ENCODE results near the gene ENTR1.

The ENTR1 gene

DNA sequence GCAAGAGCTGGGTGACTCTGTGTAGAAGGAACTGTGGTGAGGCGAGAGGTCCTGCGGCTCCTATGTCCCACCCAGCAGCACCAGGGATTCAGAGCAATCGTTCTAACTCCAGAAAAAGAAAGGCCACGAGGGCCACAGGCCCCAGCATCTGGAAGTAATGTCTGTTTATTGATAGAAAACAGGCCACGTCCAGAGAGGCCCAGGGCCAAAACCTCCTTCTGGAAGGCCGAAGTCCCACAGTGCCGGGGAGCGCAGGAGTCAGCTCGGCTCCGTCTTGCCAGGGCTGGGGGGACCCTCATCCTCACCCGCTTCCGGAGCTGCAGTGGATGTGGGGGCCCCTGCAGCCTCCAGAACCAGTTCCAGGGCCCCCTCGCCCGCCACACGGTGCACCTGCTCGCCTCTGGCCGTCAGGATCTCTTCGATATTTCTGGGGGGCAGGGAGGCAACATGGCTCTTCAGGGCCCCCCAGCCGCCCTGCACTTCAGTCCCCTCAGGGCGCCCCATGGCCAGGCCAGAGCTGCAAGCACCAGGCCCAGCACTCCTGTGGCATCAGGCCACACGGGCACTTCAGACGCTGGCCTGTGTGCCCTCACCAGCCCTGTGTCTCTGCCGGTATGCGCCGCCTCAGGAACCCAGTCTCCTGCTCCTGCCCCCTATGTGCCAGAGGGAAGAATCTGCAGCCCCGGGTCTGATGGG is 48.5 kb downstream of the ENTR1 start:
- no peak for DNase-seq (ENCODE audit: low read depth)

DNA sequence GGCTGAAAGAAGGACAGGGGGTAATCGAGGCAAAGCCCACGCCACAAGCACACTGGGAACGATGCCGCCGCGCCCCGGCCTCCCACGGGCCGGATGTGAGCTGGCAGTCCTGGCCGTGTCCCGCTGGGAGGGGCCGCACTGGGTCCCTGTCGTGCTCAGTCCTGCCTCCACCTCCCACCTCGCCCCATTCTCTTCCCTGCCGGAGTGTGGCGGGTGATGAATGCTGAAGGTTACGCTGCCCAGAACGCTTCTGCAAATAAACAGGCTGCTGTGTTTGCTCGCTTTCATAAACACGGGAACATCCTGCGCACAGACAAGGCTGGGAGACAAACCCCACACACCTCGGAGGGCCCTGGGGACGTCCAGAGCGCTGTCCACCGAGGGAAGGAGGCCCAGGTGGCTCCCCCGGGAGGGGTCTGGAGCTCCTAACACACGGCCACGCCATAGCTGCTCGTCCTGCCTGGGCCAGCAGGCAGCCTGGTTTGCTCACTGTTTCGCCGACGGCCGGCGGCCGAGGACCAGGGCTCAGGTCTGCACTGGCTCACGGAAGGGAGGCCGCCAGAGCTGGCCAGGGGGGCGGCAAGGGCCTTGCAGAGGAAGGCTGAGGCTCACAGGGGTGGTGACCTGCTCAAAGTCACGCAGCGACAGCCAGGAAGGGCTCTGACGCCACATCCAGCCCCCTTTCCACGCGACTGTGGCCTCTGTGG is 49.2 kb downstream of the ENTR1 start:
- DNase-seq (ENCODE audit: low read depth) = no peak

GRCh38 chr9:136359774-136360718 is 50.4 kb downstream of the ENTR1 start:
- DNase-seq (ENCODE audit: low read depth) = no peak

DNA sequence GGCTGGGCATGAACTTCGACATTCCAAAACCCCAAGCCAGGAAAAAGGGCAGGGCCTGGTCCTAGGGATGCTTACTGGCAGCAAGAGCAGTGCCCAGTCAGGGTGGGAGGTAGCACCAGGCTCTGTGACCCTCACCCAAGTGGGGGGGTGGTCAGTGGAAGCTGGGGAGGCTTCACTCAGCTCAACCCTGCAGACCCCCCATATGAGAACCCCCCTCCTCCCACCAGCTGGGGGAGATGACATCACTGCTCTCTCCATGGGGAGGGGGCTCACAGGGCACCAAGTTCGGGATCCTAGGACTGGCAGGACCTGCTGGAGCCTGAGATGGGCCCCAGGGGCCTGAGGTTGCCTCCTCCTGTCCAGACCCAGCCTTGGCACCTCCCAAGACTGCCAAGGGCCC is 51.5 kb downstream of the ENTR1 start:
- no peak for DNase-seq (ENCODE audit: low read depth)

DNA sequence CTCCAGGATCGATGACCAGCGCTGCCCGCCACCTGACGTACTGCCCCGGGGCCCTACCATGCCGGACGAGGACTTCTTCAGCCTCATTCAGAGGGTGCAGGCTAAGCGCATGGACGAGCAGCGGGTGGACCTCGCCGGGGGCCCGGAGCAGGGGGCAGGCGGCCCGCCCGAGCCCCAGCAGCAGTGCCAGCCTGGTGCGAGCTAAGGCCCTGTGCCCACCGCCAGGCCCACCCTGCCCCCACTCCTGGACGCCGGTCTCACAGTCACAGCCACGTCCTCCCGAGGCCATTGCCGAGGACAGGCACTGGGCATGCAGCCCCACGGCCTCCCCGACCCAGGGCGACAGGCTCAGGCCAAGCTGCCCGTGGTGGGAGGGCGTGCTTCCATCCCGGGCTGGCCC is 52.4 kb downstream of the ENTR1 start:
- DNase-seq (ENCODE audit: low read depth) = no peak

DNA sequence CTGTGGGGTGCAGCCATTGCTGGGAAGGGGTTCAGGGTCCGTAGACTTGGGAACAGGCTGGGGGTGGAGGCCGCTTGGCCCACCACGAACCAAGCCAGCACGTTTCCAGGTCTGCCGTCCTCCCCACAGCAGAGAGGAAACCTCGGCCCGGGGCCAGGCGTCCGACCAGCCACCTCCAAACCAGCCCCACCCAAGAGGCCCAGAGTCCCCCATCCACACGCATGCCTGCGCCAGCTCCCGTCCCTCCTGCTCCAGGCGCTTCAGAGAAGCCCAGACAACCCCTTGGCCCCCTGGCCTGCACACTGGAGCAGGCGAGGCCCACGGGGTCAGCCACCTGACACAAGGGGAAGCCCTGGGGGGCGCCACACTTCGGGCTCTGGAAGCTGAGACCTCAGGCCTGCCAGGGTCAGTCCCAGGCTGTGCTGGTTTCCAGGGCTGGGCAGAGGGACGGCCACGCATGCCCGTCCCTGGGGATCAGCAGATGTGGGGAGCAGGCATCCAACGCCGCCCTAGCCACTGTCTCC is 53.1 kb downstream of the ENTR1 start:
- no peak for DNase-seq (ENCODE audit: low read depth)

DNA sequence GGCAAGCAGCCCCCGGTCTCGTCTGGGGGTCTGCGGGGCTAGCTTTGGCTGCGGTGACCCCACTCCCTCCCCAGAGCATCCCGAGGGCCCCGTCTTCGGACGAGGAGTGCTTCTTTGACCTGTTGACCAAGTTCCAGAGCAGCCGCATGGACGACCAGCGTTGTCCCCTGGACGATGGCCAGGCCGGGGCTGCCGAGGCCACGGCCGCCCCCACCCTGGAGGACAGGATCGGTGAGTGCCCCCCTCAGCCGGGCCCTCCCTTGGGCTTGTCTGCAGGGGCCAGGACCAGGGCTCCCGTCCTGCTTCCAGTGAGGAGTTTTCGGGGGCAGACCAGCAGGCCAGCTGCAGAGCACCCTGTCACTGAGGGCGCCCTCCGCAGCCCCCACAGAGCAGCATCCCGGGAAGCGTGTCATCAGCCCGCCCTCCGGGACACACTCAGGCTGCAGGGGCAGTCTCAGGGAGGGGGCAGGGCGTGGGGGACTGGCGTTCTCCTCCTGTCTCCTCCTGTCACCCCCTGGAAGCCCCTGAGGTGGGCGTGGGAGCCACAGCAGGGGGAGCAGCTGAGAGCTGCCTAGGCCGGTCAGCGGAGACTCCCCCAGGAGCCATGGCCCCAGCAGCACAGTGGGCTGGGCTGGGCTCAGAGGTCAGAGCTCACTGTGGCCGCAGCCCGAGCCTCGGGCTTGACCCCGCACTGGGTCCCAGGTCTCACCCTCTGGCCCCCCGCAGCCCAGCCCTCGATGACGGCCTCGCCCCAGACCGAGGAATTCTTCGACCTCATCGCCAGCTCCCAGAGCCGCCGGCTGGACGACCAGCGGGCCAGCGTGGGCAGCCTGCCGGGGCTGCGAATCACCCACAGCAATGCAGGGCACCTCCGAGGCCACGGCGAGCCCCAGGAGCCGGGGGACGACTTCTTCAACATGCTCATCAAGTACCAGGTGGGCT is 54.5 kb downstream of the ENTR1 start:
- no peak for DNase-seq (ENCODE audit: low read depth)

DNA sequence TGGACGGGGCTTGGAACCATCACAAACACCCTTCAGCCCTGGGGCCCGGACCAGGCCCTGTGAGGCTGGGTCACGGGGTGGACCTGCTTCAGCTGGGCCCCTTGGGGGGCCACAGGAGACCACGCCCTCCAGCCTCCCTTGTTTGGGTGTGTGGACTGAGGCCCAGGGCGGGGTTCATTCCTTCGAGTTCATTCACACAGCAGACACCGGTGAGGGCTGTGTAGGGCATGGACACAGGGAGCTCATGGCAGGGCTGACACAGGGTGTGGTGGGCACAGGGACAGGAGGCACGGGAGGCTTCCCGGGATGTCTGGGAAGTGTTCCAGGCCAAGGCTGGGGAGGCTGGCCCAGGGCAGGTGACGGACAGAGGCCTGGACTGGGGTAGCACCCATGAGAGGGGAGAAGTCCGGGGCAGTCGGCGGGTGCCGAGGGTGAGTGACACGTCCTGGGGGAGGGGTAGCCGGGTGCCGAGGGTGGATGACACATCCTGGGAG is 55.8 kb downstream of the ENTR1 start:
- no peak for DNase-seq (ENCODE audit: low read depth)

- no peak for DNase-seq (ENCODE audit: low read depth)
Observed at GRCh38 chr9:136353757-136354488, 56.5 kb downstream of the ENTR1 start.

GRCh38 chr9:136353088-136353487 is 57.3 kb downstream of the ENTR1 start:
- no peak for DNase-seq (ENCODE audit: low read depth)

DNA sequence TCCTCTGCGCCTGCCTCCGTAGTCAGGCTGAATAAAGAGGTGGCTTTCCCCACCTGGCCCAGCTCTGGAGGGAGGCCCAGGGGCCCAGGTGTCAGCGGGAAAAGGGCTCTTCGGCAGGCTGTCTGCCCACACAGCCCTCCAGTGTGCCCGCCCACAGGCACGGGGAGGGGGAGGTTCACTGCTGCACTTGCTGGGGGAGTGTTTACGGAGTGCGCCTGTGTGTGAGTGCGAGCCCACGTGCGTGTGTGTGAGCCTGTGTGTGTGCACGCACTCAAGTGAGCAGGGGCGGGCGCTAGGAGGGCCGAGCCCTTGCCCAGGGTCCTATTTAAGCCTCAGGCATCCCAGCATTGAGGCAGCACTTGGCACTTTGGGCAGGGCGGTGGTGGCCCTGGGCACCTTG is 57.7 kb downstream of the ENTR1 start:
- no peak for DNase-seq (ENCODE audit: low read depth)
